HG03108 (cell line): ENCODE data around the gene INTS1.

Source experiments
- ATAC-seq: cut with Tn5 transposase; IDR thresholded peaks from one replicate; pipeline ENCODE4 v1.9.1; 2021; ENCODE audit warnings: moderate library complexity; ENCODE audit not compliant: unreplicated experiment

Gene INTS1

GRCh38 chr7:1542329-1542728 is 38.1 kb upstream of the INTS1 start:
- no peak for ATAC-seq

- no peak for ATAC-seq
Observed at GRCh38 chr7:1541431-1542162, 37.4 kb upstream of the INTS1 start.

- ATAC-seq, result no peak
Observed at GRCh38 chr7:1540776-1541271, 36.6 kb upstream of the INTS1 start.

- ATAC-seq, result no peak
Observed at GRCh38 chr7:1539882-1540775, 35.9 kb upstream of the INTS1 start.

GRCh38 chr7:1539181-1539881 is 35.1 kb upstream of the INTS1 start:
- no peak for ATAC-seq

- no peak for ATAC-seq
Observed at GRCh38 chr7:1538544-1539180, 34.5 kb upstream of the INTS1 start.

GRCh38 chr7:1537535-1538412 is 33.6 kb upstream of the INTS1 start:
- no peak for ATAC-seq

GRCh38 chr7:1536743-1537534 is 32.8 kb upstream of the INTS1 start:
- ATAC-seq, result no peak

GRCh38 chr7:1536455-1536742 is 32.2 kb upstream of the INTS1 start:
- no peak for ATAC-seq

GRCh38 chr7:1535701-1536454 is 31.7 kb upstream of the INTS1 start:
- ATAC-seq, result no peak

GRCh38 chr7:1535100-1535458 is 30.9 kb upstream of the INTS1 start:
- no peak for ATAC-seq

GRCh38 chr7:1534330-1535099 is 30.3 kb upstream of the INTS1 start:
- no peak for ATAC-seq

GRCh38 chr7:1533547-1534329 is 29.5 kb upstream of the INTS1 start:
- no peak for ATAC-seq

GRCh38 chr7:1533255-1533546 is 29.0 kb upstream of the INTS1 start:
- ATAC-seq, result no peak

GRCh38 chr7:1532456-1533254 is 28.5 kb upstream of the INTS1 start:
- ATAC-seq, result no peak

GRCh38 chr7:1531979-1532455 is 27.8 kb upstream of the INTS1 start:
- no peak for ATAC-seq
